H9 (cell line): ENCODE data around the gene LRP5. TPM values are rescaled to one million over a fixed set of nuclear protein-coding genes. Genes with fewer than 3 reads are reported as not detected.

Experiments used
- DNase-seq: peaks from one replicate; pipeline ENCODE4 v3.0.0-alpha.2; 2017
- H2AFZ ChIP-seq: one replicate; pipeline ENCODE4 v1.6.1; 2013; ENCODE audit warnings: mild to moderate bottlenecking, low read length, control low read depth, moderate library complexity
- H2AK5ac ChIP-seq: 2 replicates; pipeline ENCODE4 v1.6.1; 2013; ENCODE audit warnings: low read length, control low read depth, mixed read lengths; ENCODE audit not compliant: insufficient read length
- H2BK120ac ChIP-seq: one replicate; pipeline ENCODE4 v1.6.1; 2013; ENCODE audit warnings: low read depth, mild to moderate bottlenecking, low read length, control low read depth, inconsistent platforms; ENCODE audit not compliant: poor library complexity, severe bottlenecking
- H2BK12ac ChIP-seq: 2 replicates; pipeline ENCODE4 v1.6.1; 2013; ENCODE audit warnings: low read length, control low read depth, mixed read lengths, low read depth; ENCODE audit not compliant: insufficient read length
- H2BK15ac ChIP-seq: 2 replicates; pipeline ENCODE4 v1.6.1; 2013; ENCODE audit warnings: low read depth, low read length, control low read depth
- H2BK20ac ChIP-seq: one replicate; pipeline ENCODE4 v1.6.1; 2013; ENCODE audit warnings: low read depth, mild to moderate bottlenecking, low read length, control low read depth, inconsistent platforms; ENCODE audit not compliant: poor library complexity, severe bottlenecking
- H2BK5ac ChIP-seq: 2 replicates; pipeline ENCODE4 v1.6.1; 2013; ENCODE audit warnings: low read length, control low read depth, mixed read lengths; ENCODE audit not compliant: insufficient read length
- H3K14ac ChIP-seq: 2 replicates; pipeline ENCODE4 v1.6.1; 2013; ENCODE audit warnings: low read length, control low read depth; ENCODE audit not compliant: insufficient read depth
- H3K18ac ChIP-seq: 2 replicates; pipeline ENCODE4 v1.6.1; 2013; ENCODE audit warnings: low read depth, mild to moderate bottlenecking, mixed read lengths, low read length, control low read depth; ENCODE audit not compliant: insufficient read length
- H3K23ac ChIP-seq: 2 replicates; pipeline ENCODE4 v1.6.1; 2013; ENCODE audit warnings: low read length, control low read depth, mixed read lengths, low read depth; ENCODE audit not compliant: insufficient read length
- H3K23me2 ChIP-seq: 2 replicates; pipeline ENCODE4 v1.6.1; 2013; ENCODE audit warnings: low read depth, mild to moderate bottlenecking, mixed read lengths, low read length, control low read depth; ENCODE audit not compliant: insufficient read length, poor library complexity, severe bottlenecking
- H3K27ac ChIP-seq: 2 replicates; pipeline ENCODE4 v1.5.1; 2013; ENCODE audit warnings: low read length, control low read depth, mixed read lengths, low read depth; ENCODE audit not compliant: insufficient read length
- H3K27me3 ChIP-seq: 2 replicates; pipeline ENCODE4 v1.6.1; 2013; ENCODE audit warnings: low read length, control low read depth, inconsistent platforms; ENCODE audit not compliant: insufficient read depth
- H3K4ac ChIP-seq: 2 replicates; pipeline ENCODE4 v1.6.1; 2013; ENCODE audit warnings: low read depth, mild to moderate bottlenecking, control low read depth, inconsistent platforms, low read length, moderate library complexity
- H3K4me1 ChIP-seq: 2 replicates; pipeline ENCODE4 v1.6.1; 2013; ENCODE audit warnings: low read length, control low read depth, inconsistent platforms; ENCODE audit not compliant: insufficient read depth
- H3K4me2 ChIP-seq: 2 replicates; pipeline ENCODE4 v1.6.1; 2013; ENCODE audit warnings: low read length, control low read depth, mixed read lengths; ENCODE audit not compliant: insufficient read length, insufficient read depth
- H3K56ac ChIP-seq: 2 replicates; pipeline ENCODE4 v1.6.1; 2013; ENCODE audit warnings: low read depth, mild to moderate bottlenecking, mixed read lengths, low read length, control low read depth; ENCODE audit not compliant: insufficient read length
- H3K79me1 ChIP-seq: 2 replicates; pipeline ENCODE4 v1.6.1; 2013; ENCODE audit warnings: low read depth, mild to moderate bottlenecking, moderate library complexity, low read length, control low read depth, inconsistent platforms; ENCODE audit not compliant: insufficient read depth, poor library complexity, severe bottlenecking
- H3K79me2 ChIP-seq: 2 replicates; pipeline ENCODE4 v1.6.1; 2013; ENCODE audit warnings: low read length, control low read depth, inconsistent platforms; ENCODE audit not compliant: insufficient read depth
- H3K9ac ChIP-seq: 2 replicates; pipeline ENCODE4 v1.6.1; 2013; ENCODE audit warnings: low read length, control low read depth, mixed read lengths; ENCODE audit not compliant: insufficient read length; ENCODE audit errors: extremely low read depth
- H3K9me3 ChIP-seq: one replicate; pipeline ENCODE4 v1.6.1; 2013; ENCODE audit warnings: low read depth, low read length, inconsistent platforms; ENCODE audit not compliant: control insufficient read depth
- H3T11ph ChIP-seq: one replicate; pipeline ENCODE4 v1.6.1; 2013; ENCODE audit warnings: mild to moderate bottlenecking, low read length, control low read depth, inconsistent platforms
- H4K20me1 ChIP-seq: one replicate; pipeline ENCODE4 v1.6.1; 2013; ENCODE audit not compliant: control insufficient read depth, insufficient read length, insufficient read depth
- H4K5ac ChIP-seq: 2 replicates; pipeline ENCODE4 v1.6.1; 2013; ENCODE audit warnings: low read depth, mild to moderate bottlenecking, mixed read lengths, low read length, control low read depth; ENCODE audit not compliant: insufficient read length
- H4K8ac ChIP-seq: replicated peaks from 2 replicates; pipeline ENCODE4 v1.6.1; 2013; ENCODE audit warnings: low read length, control low read depth, mixed read lengths, low read depth; ENCODE audit not compliant: insufficient read length
- H4K91ac ChIP-seq: 2 replicates; pipeline ENCODE4 v1.6.1; 2013; ENCODE audit warnings: low read depth, mild to moderate bottlenecking, moderate library complexity, mixed read lengths, low read length, control low read depth; ENCODE audit not compliant: insufficient read length
- H3K27ac Mint-ChIP-seq, 3 experiments: 2 replicates in 2 of 3; 3 replicates in 1 of 3; pipeline ENCODE4 v1.8.0; 2020 to 2021; ENCODE audit warnings: mixed read lengths in 3 of 3, mild to moderate bottlenecking in 1 of 3, moderate library complexity in 1 of 3
- H3K27me3 Mint-ChIP-seq: 2 replicates; pipeline ENCODE4 v1.8.0; 2021; ENCODE audit warnings: low read depth, mild to moderate bottlenecking, moderate library complexity, mixed read lengths
- H3K36me3 Mint-ChIP-seq, 3 experiments: 2 replicates in 2 of 3; 3 replicates in 1 of 3; pipeline ENCODE4 v1.8.0; 2020 to 2021; ENCODE audit warnings: low read depth in 3 of 3, mixed read lengths in 3 of 3; ENCODE audit not compliant: insufficient read depth in 1 of 3
- H3K4me1 Mint-ChIP-seq, 2 experiments: 2 replicates each; pipeline ENCODE4 v1.8.0; 2020; ENCODE audit warnings: mixed read lengths in 2 of 2
- H3K4me3 Mint-ChIP-seq, 2 experiments: 2 replicates in 1 of 2; 3 replicates in 1 of 2; pipeline ENCODE4 v1.8.0; 2020 to 2021; ENCODE audit warnings: mild to moderate bottlenecking in 2 of 2, mixed read lengths in 2 of 2, moderate library complexity in 1 of 2
- H3K9me3 Mint-ChIP-seq, 2 experiments: 2 replicates in 1 of 2; 3 replicates in 1 of 2; pipeline ENCODE4 v1.8.0; 2020; ENCODE audit warnings: mild to moderate bottlenecking in 2 of 2, mixed read lengths in 2 of 2, moderate library complexity in 1 of 2
- WGBS: extraction: QIAGEN DNeasy Blood & Tissue Kit; methylation state at CpG from one replicate; pipeline ENCODE4 v1.1.7; 2013; ENCODE audit warnings: missing lambda C conversion rate, low lambda C conversion rate, mixed read lengths; ENCODE audit not compliant: insufficient read length; ENCODE audit errors: extremely low coverage; 5-methylcytosine and 5-hydroxymethylcytosine counted together
- long read RNA-seq: library from polyadenylated mRNA; unstranded; transcript quantifications from one replicate; pipeline ENCODE4 v2.0.0, GENCODE V29; 2020
- total RNA-seq: library from RNA; stranded (reverse); gene quantifications from 2 replicates; pipeline ENCODE4 v1.2.1, GENCODE V29; 2021
- TF ChIP-seq, protein P1 (sequence below): fragments of 200-600 bp; sonication (generic); conservative IDR thresholded peaks from 3 replicates; pipeline ENCODE4 v1.8.0; 2021; ENCODE audit warnings: antibody characterized with exemption, mild to moderate bottlenecking

The LRP5 gene
- total RNA-seq: 38.4 and 41.3 TPM in 2 replicates
- long read RNA-seq, full-length matches to known transcripts: 1 of 5 reads
- long read RNA-seq, partial matches to known transcripts: 3 of 5 reads
- long read RNA-seq, other reads (novel, unspliced or antisense): 1 of 5 reads

DNA sequence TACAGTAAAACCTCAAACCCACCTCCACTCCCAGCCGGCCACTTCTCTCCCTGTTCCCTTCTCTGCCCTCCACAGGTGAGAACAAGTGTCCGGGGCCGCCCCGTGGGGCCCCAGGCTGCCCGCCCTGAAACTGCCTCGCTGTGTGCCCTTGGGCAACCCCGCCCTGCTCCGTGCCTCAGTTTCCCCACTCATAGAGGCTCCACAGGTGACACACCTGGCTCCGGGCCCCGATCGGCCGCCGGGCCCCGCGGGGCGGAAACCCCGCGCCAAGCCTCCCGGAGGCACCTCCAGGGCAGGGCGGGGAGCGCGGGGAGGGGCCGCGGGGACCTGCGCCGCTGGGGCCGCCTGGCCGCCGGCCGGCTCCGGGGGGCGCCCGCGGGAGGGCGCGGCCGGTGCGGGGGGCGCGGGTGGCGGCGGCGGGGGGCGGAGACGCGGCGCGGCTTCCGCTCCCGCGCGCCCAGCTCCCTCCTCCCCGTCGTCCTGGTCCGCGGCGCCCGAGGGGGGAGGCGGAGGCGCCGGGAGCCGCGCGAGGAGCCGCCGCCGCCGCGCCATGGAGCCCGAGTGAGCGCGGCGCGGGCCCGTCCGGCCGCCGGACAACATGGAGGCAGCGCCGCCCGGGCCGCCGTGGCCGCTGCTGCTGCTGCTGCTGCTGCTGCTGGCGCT lies at the start of gene LRP5:
TSS of gene LRP5 (plus strand) at position 475 of the 663 bp plus-strand sequence. CDS start at position 599, 124 bp downstream.
- no peaks in the 10 kb centered on the region for H3K27me3 ChIP-seq
- no peak within 1 kb of the TSS for H2BK120ac ChIP-seq
- H2BK12ac ChIP-seq: no peak within 1 kb of the TSS
- no peak within 1 kb of the TSS for H2BK20ac ChIP-seq
- no peak within 1 kb of the TSS for H2AFZ ChIP-seq
- TF ChIP-seq, protein P1, sequence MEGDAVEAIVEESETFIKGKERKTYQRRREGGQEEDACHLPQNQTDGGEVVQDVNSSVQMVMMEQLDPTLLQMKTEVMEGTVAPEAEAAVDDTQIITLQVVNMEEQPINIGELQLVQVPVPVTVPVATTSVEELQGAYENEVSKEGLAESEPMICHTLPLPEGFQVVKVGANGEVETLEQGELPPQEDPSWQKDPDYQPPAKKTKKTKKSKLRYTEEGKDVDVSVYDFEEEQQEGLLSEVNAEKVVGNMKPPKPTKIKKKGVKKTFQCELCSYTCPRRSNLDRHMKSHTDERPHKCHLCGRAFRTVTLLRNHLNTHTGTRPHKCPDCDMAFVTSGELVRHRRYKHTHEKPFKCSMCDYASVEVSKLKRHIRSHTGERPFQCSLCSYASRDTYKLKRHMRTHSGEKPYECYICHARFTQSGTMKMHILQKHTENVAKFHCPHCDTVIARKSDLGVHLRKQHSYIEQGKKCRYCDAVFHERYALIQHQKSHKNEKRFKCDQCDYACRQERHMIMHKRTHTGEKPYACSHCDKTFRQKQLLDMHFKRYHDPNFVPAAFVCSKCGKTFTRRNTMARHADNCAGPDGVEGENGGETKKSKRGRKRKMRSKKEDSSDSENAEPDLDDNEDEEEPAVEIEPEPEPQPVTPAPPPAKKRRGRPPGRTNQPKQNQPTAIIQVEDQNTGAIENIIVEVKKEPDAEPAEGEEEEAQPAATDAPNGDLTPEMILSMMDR: no peak
- H4K91ac ChIP-seq: no peak within 1 kb of the TSS
- no peak within 1 kb of the TSS for H4K8ac ChIP-seq
- peak within 1 kb of the TSS; percentile 55 for H3K9ac ChIP-seq
- H3K4me1 Mint-ChIP-seq: peaks cover 45 to 48% of the 10 kb centered on the region in 2 experiments
- no peak within 1 kb of the TSS for H3K27ac ChIP-seq
- peaks cover 13% of the 10 kb centered on the region for H3K23me2 ChIP-seq
- DNase-seq: no peak
- no peak within 1 kb of the TSS for H3K18ac ChIP-seq
- peaks cover 14% of the 10 kb centered on the region; the same call in 1 of the 2 replicates for H3K79me2 ChIP-seq
- peak within 1 kb of the TSS; percentile 27 for H3K14ac ChIP-seq
- H3K36me3 Mint-ChIP-seq: no peaks in the 10 kb centered on the region; a peak in 1 of 7 replicates
- H3K27me3 Mint-ChIP-seq: peaks cover 4% of the 10 kb centered on the region
- H2BK5ac ChIP-seq: no peak within 1 kb of the TSS
- WGBS: no CpG with 5 or more reads among the region's 85 CpGs
- no peak within 1 kb of the TSS for H2BK15ac ChIP-seq
- H4K20me1 ChIP-seq: no peaks in the 10 kb centered on the region
- H3K79me1 ChIP-seq: no peaks in the 10 kb centered on the region
- H3T11ph ChIP-seq: no peak within 1 kb of the TSS
- H3K4me2 ChIP-seq: peak within 1 kb of the TSS; percentile 75
- no peaks in the 10 kb centered on the region for H3K9me3 ChIP-seq
- peak within 1 kb of the TSS; percentile 87 to 89 for H3K4me3 Mint-ChIP-seq
- no peak within 1 kb of the TSS for H3K56ac ChIP-seq
- H2AK5ac ChIP-seq: no peak within 1 kb of the TSS
- H3K4me1 ChIP-seq: peaks cover 2% of the 10 kb centered on the region; the same call in 1 of the 2 replicates
- no peak within 1 kb of the TSS for H3K4ac ChIP-seq
- H3K9me3 Mint-ChIP-seq: no peaks in the 10 kb centered on the region; a peak in 2 of 5 replicates
- H3K27ac Mint-ChIP-seq: peak within 1 kb of the TSS in 2 of 3 experiments; percentile 79 to 89; a peak in 3 of 7 replicates
- no peak within 1 kb of the TSS for H4K5ac ChIP-seq
- no peak within 1 kb of the TSS for H3K23ac ChIP-seq
